Ammon's horn (tissue), 1 donor: ENCODE results near the gene GPX4.

Experiments used
- DNase-seq: peaks from one replicate; pipeline ENCODE4 v3.0.0-alpha.2; 2016; ENCODE audit warnings: low spot score

Gene GPX4

DNA sequence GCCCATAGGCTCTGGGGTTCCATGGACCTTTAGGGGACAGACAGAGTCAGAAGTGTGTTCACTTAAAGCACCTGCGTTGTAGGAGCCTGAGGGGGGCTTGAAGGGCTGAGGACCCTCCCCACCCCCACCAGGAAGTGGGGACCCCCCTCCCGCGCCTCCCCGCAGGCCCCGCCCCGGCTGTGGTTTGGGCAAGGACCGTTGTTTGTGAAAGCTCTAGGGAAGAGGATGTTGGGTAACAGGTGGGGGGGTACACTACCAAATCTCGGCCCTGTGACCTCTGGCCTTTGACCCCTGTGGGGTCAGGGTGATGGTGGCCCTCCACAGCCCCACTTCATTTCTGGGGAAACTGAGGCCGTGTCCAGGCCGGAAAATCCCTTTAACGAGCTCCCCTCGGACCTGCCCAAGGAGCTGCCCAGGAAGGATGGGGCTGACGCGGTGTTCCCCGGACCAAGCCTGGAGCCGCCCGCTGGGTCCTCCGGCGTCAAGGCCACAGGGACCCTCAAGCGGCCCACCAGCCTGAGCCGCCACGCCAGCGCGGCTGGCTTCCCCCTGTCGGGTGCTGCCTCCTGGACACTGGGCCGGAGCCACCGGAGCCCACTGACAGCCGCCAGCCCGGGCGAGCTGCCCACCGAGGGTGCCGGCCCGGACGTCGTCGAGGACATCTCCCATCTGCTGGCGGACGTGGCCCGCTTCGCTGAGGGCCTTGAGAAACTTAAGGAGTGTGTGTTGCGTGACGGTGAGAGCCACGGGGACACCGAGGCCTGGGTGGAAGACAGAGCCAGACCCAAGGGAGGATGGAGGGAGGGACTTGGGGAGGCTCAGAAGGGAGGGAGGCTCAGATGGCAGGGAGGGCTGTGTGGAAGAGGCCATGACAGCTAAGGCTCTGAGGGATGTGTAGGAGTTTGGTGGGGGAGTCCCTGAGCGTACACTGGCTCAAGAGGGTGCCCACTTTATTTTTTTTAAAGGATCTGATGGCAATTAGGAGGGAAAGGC is 35.5 kb upstream of the GPX4 start:
- peak; percentile 24 for DNase-seq

DNA sequence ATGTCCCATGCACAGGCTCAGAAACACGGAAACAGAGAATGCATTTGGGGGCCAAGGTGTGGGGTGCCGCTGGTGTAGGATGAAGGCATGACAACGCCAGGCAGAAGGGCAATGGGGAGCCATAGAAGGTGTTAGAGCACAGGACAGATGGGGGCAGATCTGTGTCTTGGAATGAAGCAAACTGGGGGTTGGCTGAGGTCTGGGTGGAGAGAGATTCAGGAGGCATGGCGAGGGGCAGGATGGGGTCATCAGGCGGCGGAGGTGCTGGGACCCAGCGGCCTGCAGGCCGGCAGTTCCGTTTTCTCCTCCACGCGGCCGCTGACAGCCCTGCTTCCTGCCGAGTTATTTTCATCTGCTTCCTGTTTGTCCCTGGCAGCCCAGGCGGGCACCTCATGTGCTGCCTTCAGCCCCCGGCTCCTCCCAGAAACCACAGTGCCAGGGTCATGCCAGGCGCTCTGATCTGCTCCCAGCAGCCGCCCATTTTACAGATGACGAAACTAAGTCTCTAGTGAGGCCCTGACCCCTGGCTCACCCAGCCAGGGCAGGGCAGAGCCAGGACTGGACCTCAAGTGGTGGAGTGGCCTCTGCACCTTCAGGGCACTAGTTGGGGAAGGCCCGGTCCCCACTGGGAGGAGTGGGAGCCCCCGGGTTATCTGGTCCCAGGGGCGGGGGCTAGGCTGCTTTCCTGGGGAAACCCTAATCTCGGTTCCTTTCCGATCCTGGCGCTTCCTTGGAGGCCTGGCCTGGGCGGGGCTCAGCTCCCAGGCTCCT is 34.6 kb upstream of the GPX4 start:
- DNase-seq = peak; percentile 68

DNA sequence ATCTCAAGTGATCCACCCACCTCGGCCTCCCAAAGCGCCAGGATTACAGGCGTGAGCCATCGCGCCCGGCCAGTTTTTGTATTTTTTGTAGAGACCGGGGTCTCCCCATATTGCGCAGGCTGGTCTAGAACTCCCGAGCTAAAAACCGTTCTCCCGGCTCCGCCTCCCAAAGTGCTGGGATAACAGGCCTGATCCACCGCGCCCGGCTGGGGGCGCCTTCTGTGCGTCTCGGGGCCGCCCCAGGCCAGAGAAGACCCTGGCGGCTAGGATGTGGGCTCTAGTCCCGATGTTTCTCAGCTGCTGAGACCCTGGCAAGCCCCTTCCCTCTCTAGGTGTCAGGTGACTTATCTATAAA is 33.2 kb upstream of the GPX4 start:
- DNase-seq = no peak

DNA sequence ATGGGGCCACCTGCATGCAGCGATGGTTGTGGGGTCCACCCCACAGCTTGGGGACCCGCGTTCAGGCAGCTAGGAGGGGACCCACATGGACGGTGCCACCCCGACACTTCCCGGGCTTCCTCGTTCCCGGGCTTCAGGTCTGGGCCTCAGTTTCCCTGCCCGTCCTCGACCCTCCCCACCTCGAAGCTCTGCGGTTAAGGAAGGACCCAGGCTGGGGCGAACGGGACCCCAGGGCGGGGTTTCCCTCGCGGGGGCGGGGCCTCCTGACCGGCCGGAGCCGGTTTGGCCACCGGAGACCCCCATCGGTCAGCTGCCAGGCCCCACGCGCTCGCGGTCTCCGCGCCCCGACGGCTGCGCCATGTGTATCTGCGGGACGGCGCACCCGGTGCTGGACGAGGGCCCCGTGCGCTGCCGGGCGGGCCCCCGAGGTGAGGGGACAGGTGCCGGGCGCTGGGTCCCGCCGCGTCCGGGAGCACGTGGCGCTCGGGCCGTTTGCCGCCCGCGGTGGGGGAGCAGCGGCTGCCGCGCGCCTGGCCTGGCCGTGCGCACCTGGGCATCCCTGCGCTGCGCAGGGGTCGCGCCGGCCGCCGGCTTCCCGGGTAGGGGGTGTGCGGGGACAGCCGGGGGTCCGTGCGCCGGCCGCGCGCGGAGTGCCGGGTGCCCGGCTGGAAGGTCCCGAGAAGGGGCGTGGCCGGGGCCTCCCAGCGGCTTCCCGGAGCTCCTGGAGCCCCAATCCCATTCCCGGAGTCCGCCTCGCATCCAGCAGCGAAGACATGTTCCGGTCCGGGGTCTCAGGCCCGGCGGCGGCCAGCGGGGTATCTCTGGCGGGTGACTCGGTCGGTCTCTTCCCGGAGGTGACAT is 32.6 kb upstream of the GPX4 start:
- no peak for DNase-seq

DNA sequence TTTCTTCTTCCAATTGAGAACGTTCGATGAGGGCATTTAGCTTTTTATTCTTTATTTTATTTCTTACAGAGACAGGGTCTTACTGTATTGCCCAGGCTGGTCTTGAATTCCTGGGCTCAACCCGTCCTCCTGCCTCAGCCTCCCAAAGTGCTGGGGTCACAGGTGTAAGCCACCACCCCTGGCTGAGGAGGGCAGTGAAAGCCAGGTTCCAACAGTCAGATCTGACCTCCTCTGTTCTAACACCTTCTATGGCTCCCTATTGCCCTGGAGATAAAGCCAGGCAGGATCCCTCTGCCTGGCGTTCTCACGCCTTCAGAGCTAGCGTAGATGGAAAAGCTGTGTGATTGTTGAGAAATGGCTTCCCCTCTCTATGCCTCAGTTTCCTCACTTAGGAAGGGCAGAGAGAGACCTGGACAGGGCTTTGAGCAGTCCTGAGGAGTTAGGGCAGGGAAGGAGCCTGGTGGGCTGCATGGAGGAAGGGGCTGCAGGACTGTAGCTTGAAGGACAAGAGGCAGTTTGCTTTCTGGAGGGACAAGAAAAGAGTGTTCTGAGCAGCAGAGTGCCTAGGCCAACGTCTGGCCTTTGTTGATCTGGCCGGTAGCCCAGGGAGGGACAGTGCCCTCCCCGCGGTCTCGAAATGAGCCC is 31.3 kb upstream of the GPX4 start:
- no peak for DNase-seq

DNA sequence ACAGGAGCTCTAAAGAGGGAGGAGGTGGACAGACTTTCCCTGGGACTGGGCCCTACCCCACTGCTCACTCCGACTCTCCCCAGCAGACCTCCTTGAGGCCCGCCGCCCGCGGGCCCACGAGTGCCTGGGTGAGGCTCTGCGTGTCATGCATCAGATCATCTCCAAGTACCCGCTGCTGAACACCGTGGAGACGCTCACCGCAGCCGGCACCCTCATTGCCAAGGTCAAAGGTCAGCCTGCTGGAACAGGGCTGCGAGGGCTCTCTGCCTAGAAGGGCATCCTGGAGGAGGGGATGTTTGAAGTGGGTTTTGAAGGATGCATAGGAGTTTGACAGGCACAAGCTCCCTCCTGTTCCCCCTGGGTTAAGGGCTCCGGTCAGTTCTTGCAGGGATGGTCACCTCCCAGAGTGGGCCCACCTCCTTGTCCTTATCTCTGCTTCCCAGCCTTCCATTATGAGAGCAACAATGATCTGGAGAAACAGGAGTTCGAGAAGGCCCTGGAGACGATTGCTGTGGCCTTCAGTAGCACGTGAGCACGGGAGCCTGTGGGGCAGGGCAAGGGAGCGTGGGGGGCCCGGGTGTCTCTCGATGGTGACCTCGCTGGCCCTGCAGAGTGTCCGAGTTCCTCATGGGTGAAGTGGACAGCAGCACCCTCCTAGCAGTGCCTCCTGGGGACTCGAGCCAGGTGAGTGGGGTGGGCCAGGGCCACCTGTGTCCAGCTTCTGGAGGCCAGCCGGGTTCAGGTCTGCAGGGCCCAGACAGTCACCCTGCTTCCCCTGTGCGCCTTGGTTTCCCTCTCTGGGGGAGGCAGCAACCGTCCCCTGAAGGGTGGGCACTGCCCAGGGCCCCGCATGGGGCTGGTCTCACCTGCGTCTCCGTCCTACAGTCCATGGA is 30.5 kb upstream of the GPX4 start:
- DNase-seq = no peak

DNA sequence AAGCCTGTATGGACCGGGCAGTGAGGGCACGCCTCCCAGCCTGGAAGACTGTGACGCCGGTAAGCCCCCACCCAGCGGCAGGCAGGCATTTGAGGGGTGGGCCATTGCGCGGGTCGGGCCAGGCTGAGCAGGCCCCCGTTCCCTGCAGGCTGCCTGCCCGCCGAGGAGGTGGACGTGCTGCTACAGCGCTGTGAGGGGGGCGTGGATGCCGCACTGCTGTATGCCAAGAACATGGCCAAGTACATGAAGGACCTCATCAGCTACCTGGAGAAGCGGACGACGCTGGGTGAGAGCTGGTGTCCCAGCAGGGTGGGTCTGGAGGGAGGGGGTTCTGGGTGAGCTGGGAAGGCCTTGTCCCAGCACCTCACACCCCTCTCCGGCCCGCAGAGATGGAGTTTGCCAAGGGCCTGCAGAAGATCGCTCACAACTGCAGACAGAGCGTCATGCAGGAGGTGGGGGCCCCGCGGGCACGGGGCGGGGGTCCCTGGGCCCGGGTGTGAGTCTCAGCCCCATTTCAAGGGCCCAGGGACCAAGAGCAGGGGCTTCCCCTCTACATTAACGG is 29.8 kb upstream of the GPX4 start:
- DNase-seq = no peak

DNA sequence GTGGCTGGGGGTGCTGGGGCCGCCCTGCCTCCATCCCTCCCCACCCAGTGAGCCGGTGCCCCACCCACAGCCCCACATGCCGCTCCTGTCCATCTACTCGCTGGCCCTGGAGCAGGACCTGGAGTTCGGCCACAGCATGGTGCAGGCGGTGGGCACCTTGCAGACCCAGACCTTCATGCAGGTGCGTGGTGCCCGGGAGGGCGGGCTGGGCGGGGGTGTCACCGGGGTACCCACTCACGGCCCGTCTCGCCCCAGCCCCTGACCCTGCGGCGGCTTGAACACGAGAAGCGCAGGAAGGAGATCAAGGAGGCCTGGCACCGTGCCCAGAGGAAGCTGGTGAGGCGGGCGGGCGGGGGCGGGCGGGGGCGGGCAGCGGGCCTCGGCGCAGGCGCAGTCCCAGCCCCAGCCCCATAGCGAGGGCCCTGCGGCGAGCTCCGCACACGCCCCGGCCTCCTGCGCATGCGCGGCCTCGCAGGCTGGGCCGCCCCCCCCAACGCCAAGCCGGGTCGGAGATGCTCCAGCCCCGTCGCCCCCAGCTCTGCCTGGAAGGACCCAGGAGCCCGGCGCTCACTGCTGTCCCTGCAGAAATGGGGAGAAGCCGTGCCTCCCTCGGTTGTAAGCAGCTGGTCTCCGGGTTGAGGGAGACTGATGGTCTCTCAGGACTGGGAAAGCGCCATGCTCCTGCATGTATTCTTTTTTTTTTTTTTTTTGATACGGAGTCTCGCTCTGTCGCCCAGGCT is 29.1 kb upstream of the GPX4 start:
- peak; percentile 54 for DNase-seq

DNA sequence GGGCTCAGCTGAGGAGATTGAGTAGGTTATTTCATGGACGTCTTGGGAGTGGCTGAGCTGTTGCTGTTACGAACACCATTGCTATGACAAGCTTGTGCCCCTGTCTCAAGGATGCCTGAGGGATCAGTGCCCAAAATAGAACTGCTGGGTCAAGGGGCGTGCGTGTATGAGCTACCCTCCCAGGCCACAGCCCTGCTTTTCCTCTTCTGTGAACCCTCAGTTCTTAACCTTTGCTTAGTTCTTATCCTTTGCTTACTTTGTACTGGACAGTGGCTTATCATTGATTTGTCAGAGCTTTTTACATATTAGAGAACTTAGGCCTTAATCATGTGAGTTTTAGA is 27.8 kb upstream of the GPX4 start:
- no peak for DNase-seq

DNA sequence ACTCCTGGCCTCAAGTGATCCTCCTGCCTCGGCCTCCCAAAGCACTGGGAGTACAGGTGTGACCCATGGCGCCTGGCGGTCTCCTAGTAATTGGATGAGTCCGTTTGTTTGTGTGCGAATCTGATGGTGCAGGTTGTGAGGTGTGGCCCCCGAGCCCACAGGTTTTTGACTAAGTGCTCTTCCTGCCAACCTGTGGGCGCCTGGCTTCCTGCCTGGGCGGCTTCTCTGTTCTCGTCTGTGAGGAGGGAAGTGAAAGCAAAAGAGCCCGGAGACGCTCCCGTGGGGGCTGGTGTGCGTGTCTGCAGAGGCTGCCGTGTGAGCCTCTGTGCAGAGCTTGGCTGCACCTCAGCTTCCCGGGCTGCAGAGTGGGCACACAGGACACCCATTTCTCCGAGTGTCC is 26.8 kb upstream of the GPX4 start:
- DNase-seq = peak; percentile 62

DNA sequence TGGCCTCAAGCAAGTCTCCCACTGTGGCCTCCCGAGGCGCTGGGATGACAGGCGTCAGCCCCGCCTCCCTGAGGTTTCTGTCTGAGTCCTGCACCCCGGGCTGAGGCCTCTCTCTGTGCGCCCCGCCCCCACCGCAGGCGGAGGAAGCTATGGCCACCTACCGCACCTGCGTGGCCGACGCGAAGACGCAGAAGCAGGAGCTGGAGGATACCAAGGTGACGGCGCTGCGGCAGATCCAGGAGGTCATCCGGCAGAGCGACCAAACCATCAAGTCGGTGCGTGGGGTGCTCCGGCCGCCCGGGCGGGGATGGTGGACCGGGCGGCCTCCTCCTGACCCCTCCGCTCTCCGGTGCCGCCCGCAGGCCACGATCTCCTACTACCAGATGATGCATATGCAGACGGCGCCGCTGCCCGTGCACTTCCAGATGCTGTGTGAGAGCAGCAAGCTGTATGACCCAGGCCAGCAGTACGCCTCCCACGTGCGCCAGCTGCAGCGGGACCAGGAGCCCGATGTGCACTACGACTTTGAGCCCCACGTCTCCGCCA is 24.2 kb upstream of the GPX4 start:
- DNase-seq = no peak

DNA sequence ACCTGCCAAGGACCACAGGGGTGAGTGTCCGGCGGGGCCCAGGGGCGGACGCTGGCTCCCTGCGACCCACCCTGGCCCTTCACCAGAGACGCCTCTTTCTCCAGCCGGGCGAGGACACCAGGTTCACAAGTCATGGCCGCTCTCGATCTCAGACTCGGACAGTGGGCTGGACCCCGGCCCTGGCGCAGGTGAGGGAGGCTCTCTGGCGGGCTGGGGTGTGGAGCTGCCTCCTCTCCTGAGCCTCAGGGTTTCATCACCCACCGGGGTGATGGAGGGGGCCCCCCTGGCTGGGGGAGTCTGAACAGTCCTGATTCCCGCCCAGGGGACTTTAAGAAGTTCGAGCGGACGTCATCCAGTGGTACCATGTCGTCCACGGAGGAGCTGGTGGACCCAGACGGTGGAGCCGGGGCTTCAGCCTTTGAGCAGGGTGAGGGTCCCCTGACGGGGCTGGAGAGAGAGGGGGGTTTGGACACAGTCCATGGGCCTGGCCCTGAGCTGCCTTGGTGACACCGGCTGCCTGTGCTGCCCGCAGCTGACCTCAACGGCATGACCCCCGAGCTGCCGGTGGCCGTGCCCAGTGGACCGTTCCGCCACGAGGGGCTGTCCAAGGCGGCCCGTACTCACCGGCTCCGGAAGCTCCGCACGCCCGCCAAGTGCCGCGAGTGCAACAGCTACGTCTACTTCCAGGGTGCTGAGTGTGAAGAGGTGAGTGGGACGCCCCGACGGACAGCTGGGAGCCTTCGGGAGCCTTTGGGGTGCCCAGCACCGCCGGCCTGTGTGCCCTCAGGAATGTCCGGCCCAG is 23.2 kb upstream of the GPX4 start:
- DNase-seq = no peak

DNA sequence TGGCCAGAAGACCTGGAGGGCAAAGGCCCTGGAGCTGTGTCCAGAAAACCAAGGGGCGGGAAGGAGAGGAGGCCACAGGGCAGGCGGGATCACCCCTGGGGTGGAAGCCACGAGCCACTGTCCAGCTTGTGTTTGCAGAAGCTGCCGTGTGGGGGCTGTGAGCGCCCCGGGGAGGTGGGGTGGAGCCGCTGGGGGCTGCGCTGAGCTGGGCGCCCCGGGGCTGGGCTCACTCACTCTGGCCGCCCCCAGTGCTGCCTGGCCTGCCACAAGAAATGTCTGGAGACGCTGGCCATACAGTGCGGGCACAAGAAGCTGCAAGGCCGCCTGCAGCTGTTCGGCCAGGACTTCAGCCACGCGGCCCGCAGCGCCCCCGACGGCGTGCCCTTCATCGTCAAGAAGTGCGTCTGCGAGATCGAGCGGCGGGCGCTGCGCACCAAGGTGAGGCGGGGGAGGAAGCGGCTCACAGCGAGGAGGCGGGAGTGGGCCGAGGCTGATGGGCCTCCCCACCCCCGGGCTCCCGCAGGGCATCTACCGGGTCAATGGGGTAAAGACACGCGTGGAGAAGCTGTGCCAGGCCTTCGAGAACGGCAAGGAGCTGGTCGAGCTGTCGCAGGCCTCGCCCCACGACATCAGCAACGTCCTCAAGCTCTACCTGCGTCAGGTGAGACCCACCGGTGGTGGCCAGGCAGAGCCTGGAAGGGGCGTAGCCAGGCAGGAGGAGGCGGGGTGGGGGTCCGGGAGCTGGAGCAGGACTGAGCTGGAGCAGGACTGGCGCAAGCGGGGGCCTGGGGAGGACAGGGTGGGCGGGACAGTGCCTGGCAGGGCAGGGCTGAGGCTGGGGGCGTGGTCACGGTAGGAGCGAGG is 22.3 kb upstream of the GPX4 start:
- no peak for DNase-seq

DNA sequence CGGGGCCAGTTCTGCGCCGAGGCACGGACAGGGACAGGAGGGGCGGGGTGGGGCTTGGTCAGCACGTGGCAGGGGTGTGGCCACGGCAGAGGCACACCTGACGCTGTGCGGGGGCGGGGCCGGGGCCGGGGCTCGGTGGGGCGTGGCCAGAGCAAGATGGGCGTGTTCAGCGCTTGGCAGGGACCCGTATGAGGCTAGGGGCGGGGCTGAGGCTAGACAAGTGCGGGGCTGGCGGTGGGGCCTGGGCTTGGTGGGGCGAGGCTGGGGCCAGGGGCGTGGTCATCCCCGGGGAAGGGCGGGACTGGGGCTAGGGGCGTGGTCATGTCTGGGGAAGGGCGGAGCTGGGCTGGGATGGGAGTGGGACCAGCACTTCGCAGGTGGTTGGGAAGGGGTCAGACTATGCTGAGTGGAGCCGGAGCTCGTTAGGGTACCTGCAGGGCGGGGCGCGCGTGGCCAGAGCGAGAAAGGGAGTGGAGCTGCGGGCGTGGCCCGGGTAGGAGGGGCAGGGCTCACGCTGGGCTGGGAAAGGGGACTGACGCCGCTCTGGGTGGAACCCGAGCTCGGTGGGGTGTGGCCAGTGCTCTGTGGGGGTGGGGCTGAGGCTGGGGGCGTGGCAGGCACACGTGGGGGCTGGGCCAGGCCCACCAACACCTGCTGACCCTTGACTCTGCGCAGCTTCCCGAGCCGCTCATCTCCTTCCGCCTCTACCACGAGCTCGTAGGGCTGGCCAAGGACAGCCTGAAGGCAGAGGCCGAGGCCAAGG is 21.4 kb upstream of the GPX4 start:
- no peak for DNase-seq

DNA sequence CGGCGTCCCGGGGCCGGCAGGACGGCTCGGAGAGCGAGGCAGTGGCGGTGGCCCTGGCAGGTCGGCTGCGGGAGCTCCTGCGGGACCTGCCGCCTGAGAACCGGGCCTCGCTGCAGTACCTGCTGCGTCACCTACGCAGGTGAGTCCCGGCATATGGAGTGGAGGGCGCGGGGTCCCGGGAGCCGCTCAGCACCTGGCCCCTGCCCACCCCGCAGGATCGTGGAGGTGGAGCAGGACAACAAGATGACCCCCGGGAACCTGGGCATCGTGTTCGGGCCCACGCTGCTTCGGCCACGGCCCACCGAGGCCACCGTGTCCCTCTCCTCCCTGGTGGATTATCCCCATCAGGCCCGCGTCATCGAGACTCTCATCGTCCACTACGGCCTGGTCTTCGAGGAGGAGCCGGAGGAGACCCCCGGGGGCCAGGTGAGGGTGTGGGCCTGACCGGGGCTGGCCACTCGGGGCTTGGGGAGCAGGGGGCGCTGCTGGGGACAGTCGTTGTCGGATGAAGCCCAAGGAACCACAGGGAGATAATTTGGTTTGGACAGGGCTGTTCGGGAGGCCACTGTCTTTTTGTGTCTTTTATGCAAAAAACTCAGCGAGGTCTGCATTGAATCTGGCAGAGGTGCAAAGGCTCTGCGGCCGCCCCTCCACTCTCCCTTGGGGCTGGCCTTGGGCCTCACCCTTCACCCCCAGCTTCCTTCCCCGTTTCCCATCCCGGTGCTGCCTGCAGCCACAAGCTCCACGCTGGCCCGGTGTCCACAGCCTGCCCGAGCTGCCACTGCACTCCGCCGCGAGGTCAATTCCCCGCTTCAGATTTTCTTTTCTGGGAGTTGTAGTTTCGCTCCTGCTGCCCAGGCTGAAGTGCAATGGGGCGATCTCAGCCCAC is 20.6 kb upstream of the GPX4 start:
- no peak for DNase-seq
